Tibial nerve (tissue), 4 donors: Measurements from ENCODE around the gene TMPRSS7. TPM values are rescaled to one million over a fixed set of nuclear protein-coding genes. Genes with fewer than 3 reads are reported as not detected.

Experiments used
- DNase-seq, 2 donors: peaks; one replicate each; pipeline ENCODE4 v3.0.0-alpha.2; 2019; ENCODE audit warnings: low spot score in 2 of 2
- H3K27ac ChIP-seq, 4 donors: fragments of 200-600 bp; sonication (generic) in 3 of 4; one replicate each; pipeline ENCODE4 v1.5.1; 2017 to 2019; ENCODE audit warnings: mild to moderate bottlenecking in 1 of 4
- H3K27me3 ChIP-seq, 2 donors: fragments of 200-600 bp; sonication (generic) in 1 of 2; one replicate each; pipeline versions ENCODE4 v1.5.1 to v1.6.0; 2017 to 2019
- H3K36me3 ChIP-seq, 3 donors: fragments of 200-600 bp; sonication (generic); one replicate each; pipeline ENCODE4 v1.5.1; 2018 to 2019
- H3K4me1 ChIP-seq, 4 donors: fragments of 200-600 bp; sonication (generic) in 3 of 4; one replicate each; pipeline ENCODE4 v1.5.1; 2017 to 2019
- H3K4me3 ChIP-seq, 4 donors: fragments of 200-600 bp; sonication (generic) in 3 of 4; one replicate each; pipeline ENCODE4 v1.5.1; 2017 to 2019; ENCODE audit warnings: mild to moderate bottlenecking in 1 of 4, moderate library complexity in 1 of 4
- H3K9me3 ChIP-seq, 4 donors: fragments of 200-600 bp; sonication (generic) in 3 of 4; one replicate each; pipeline ENCODE4 v1.5.1; 2017 to 2019
- CTCF ChIP-seq, 5 experiments: fragments of 200-600 bp in 3 of 5; fragments of 450-650 bp in 2 of 5; sonication (generic) in 3 of 5; IDR thresholded peaks; one replicate each; pipeline ENCODE4 v1.5.1; 2016 to 2019; ENCODE audit warnings: antibody characterized with exemption in 5 of 5, mild to moderate bottlenecking in 3 of 5, moderate library complexity in 2 of 5
- EP300 ChIP-seq, 2 donors: sonication (generic); formaldehyde crosslinking; IDR thresholded peaks; one replicate each; pipeline ENCODE4 v1.6.1; 2017; ENCODE audit warnings: antibody characterized with exemption in 2 of 2, mild to moderate bottlenecking in 1 of 2
- POLR2A ChIP-seq, 2 donors: fragments of 450-650 bp; IDR thresholded peaks; one replicate each; pipeline ENCODE4 v1.6.1; 2017; ENCODE audit warnings: antibody characterized with exemption in 2 of 2, mild to moderate bottlenecking in 2 of 2, moderate library complexity in 2 of 2
- WGBS, 2 donors: methylation state at CpG; one replicate each; pipeline ENCODE4 v1.1.5; 2018; 5-methylcytosine and 5-hydroxymethylcytosine counted together
- total RNA-seq, 4 donors: library from RNA; depleted of rRNA; stranded (reverse); fragments of >200 nt; gene quantifications; one replicate each; pipeline ENCODE4 v1.1.0, GENCODE V29; 2016

Gene TMPRSS7
- total RNA-seq, 4 donors from 2014 or later, result not detected

- Histone ChIP-seq H3K9me3 (no peaks in the 10 kb centered on the region), H3K4me3 (no peak overlapping the region), H3K4me1 (peaks cover 0 to 12% (median 0%) of the 10 kb centered on the region in 4 donors), H3K27ac (no peak overlapping the region), H3K36me3 (no peaks in the 10 kb centered on the region), H3K27me3 (no peaks in the 10 kb centered on the region)
- peak in 1 of 2 donors; percentile 14 for DNase-seq
- TF ChIP-seq POLR2A (IDR thresholded peaks at IDR 0.05) (no peak), CTCF (IDR thresholded peaks at IDR 0.05) (no peak), EP300 (IDR thresholded peaks at IDR 0.05) (no peak)
- WGBS, 2 donors, result 20 to 21% methylated on average over 6 of the region's 6 CpGs
These were observed 58.1 kb downstream of the TMPRSS7 start for GRCh38 chr3:112092496-112093179.

GRCh38 chr3:112093180-112093522 lies 58.6 kb downstream of the TMPRSS7 start:
- Histone ChIP-seq H3K36me3 (no peaks in the 10 kb centered on the region), H3K27ac (no peak overlapping the region), H3K27me3 (no peaks in the 10 kb centered on the region), H3K4me1 (peaks cover 0 to 12% (median 0%) of the 10 kb centered on the region in 4 donors), H3K9me3 (no peaks in the 10 kb centered on the region), H3K4me3 (no peak overlapping the region)
- no peak for DNase-seq
- TF ChIP-seq CTCF (IDR thresholded peaks at IDR 0.05), result no peak
- TF ChIP-seq POLR2A (IDR thresholded peaks at IDR 0.05), result no peak
- TF ChIP-seq EP300 (IDR thresholded peaks at IDR 0.05), result no peak

- TF ChIP-seq CTCF (IDR thresholded peaks at IDR 0.05) (no peak), EP300 (IDR thresholded peaks at IDR 0.05) (no peak), POLR2A (IDR thresholded peaks at IDR 0.05) (no peak)
- WGBS, 2 donors, result 44 to 49% methylated on average over 2 of the region's 2 CpGs
- Histone ChIP-seq H3K9me3 (no peaks in the 10 kb centered on the region), H3K27ac (no peak overlapping the region), H3K27me3 (no peaks in the 10 kb centered on the region), H3K4me1 (peaks cover 0 to 12% (median 0%) of the 10 kb centered on the region in 4 donors), H3K4me3 (no peak overlapping the region), H3K36me3 (no peaks in the 10 kb centered on the region)
- DNase-seq, result no peak
These were observed 61.2 kb downstream of the TMPRSS7 start for GRCh38 chr3:112095731-112096130.

- H3K27ac ChIP-seq, result no peak overlapping the region
- WGBS, 2 donors, result 69 to 71% methylated on average over 2 of the region's 2 CpGs
- H3K4me3 ChIP-seq, result no peak overlapping the region
- no peaks in the 10 kb centered on the region for H3K9me3 ChIP-seq
- no peak for DNase-seq
- TF ChIP-seq POLR2A (IDR thresholded peaks at IDR 0.05), result no peak
- TF ChIP-seq CTCF (IDR thresholded peaks at IDR 0.05), result no peak
- H3K36me3 ChIP-seq, result no peaks in the 10 kb centered on the region
- peaks cover 0 to 12% (median 0%) of the 10 kb centered on the region in 4 donors for H3K4me1 ChIP-seq
- no peaks in the 10 kb centered on the region for H3K27me3 ChIP-seq
These were observed 61.6 kb downstream of the TMPRSS7 start for GRCh38 chr3:112096176-112096575.

- no peaks in the 10 kb centered on the region for H3K36me3 ChIP-seq
- WGBS, 2 donors, result 37 to 40% methylated on average over 4 of the region's 4 CpGs
- H3K27me3 ChIP-seq, result no peaks in the 10 kb centered on the region
- no peak for DNase-seq
- H3K4me3 ChIP-seq, result no peak overlapping the region
- no peaks in the 10 kb centered on the region for H3K9me3 ChIP-seq
- no peak overlapping the region for H3K27ac ChIP-seq
- TF ChIP-seq CTCF (IDR thresholded peaks at IDR 0.05) (no peak), EP300 (IDR thresholded peaks at IDR 0.05) (no peak), POLR2A (IDR thresholded peaks at IDR 0.05) (no peak)
- H3K4me1 ChIP-seq, result peaks cover 0 to 9% (median 0%) of the 10 kb centered on the region in 4 donors
These were observed 62.8 kb downstream of the TMPRSS7 start for GRCh38 chr3:112097378-112097777.
